GM12874 (cell line): ENCODE results near the gene WNT5A.

Source experiments
- CTCF ChIP-seq: IDR thresholded peaks from 2 replicates; pipeline ENCODE4 v1.5.1; 2011; ENCODE audit warnings: low read depth, mild to moderate bottlenecking, control low read depth, low read length, moderate library complexity; ENCODE audit not compliant: insufficient read depth

Gene WNT5A

GRCh38 chr3:55426486-55426885 is 60.6 kb downstream of the WNT5A start:
- TF ChIP-seq CTCF: no peak

GRCh38 chr3:55423782-55424181 is 63.3 kb downstream of the WNT5A start:
- TF ChIP-seq CTCF: no peak

GRCh38 chr3:55417211-55417610 is 69.9 kb downstream of the WNT5A start:
- TF ChIP-seq CTCF: no peak

- TF ChIP-seq CTCF: no peak
These were observed 70.7 kb downstream of the WNT5A start for GRCh38 chr3:55416331-55416821.
